GM19397 (cell line): Measurements from ENCODE around the gene KLHL3.

Experiments
- ATAC-seq: cut with Tn5 transposase; IDR thresholded peaks from one replicate; pipeline ENCODE4 v1.9.1; 2021; ENCODE audit warnings: mild to moderate bottlenecking, moderate library complexity; ENCODE audit not compliant: unreplicated experiment

The KLHL3 gene

GRCh38 chr5:137712139-137712667 is 23.7 kb downstream of the KLHL3 start:
- ATAC-seq, result no peak

GRCh38 chr5:137710086-137710485 is 25.8 kb downstream of the KLHL3 start:
- ATAC-seq, result no peak

DNA sequence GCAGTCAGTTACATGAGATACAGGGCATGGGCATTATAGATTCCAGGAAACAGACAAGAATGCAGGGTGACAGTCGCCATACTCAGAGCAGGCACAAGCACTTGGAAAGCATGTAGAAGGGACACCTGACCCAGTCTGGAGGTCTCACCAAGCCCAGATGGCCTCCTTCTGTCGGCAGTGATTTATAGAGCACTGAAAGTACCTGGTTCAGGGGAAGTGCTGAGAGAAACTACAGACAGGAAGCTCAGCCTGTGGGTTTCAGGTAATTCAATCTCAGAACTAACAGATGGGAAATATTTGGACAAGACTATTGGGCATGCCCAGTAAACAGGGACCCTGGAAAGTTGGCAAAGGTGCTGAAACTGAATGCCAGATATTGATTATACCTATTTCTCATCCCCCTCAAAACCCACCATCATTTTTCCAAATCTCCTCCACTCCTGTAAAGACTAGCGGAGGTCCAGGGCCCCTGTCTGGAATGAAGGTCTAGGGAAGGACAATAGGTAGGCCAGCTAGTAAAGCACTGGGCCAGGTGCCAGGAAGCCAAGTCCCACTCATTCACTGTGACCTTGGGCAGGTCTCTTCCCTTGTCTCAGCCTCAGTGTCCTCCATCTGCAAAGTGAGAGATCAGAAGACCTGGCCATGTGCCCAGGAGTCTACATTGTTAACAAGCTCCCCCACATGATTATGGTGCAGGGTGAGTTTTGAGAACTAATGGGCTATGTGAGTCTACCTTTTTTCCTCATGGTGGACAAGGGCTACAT is 26.9 kb downstream of the KLHL3 start:
- no peak for ATAC-seq

DNA sequence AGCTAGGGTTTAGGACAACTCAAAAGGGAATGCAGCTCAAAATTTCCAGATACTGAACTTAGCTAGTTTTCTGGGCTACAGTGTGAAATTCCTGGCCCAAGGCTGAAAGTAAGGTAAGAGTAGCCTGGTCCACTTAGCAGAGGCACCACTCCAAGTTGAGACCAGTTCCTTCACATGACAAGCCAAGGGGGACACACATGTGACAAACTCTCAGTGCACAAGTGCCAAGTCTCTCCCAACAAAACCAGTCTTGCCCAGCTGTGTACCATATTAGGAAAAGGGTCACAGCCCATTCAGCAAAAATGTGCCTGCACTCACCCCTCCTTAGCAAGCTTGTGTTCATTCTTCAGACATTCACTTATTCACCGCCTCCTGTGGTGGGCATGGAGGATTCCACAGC is 27.8 kb downstream of the KLHL3 start:
- no peak for ATAC-seq

- ATAC-seq, result no peak
Measured at GRCh38 chr5:137706841-137707240, 29.0 kb downstream of the KLHL3 start.

DNA sequence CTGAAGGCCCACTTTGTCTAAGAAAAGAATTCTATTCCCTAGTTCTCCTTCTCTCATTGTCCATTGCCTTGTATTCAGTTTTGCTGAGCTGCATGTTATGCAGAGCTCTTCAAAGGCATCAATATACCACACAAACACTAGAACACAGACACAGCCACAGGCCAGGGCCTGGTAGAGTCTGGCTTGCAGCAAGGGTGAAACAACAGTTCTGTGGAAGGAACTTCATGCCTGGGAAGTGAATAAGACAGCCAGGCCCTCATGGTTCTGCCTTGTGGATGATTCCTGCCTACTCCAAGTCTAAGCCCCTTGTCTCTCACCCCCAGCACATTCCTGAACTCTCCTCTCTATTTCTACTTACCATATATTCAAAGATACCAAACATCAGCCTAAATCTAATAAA is 30.8 kb downstream of the KLHL3 start:
- no peak for ATAC-seq

- ATAC-seq, result no peak
Measured at GRCh38 chr5:137703565-137703964, 32.3 kb downstream of the KLHL3 start.

DNA sequence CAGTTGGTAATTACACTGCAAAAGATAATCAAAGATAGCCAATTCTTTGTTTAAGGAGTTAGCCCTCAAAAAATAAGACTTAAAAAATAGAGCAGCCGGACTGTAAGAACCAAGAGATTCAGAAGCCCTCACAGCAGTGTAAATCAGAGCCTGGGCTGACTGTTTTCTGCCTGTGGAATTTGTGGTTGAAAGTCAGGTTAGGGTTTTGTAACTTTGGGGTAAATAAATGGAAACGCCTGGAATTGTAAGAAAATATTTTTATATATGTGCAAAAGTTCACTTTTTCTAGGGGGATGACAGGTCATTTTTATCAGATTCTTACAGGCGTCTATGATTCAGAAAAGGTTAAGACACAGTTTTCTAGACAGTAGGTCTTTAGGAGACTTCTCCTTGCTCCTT is 35.6 kb downstream of the KLHL3 start:
- no peak for ATAC-seq

DNA sequence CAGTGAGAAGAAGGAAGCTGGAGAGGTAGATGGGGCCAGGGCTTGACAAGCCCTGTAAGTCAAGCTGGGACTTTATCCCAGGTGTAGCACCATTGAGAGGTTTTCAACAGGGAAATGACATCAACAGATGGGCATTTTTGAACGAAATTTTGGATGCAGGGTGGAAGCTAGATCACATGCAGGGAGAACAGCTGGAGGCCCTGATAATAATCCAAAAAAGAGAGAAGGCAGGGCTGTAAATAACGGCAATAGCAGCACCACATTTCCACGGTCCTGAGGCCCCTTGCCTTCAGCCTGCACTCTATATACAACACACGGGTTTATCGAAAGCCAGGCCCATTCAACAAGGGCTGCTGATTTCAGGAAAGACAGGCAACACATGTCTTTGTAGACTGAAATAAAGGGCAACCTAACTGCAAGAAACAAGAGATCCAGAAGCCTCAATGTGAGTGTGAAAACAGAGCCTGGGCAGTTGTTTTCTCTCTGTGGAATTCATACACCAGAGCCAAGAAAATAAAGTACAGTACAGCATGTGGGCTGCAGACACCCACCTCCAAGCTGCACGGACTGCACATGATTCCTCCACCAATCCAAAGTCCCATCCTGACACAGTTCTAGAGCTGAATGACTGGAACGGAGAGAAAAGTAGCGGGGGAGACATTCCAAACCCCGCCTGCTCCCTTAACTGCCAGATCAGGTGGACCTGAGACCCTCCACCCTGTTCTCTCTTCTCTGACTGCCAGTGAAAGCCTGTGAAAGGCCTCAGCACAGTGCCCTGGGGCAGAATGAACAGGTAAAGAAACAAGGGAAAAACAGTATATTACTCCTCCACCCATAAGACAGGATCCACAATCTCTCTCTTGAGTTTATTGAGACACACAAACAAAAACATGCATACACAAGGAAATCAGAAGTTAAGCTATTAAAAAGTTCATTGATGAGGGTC is 36.3 kb downstream of the KLHL3 start:
- no peak for ATAC-seq

DNA sequence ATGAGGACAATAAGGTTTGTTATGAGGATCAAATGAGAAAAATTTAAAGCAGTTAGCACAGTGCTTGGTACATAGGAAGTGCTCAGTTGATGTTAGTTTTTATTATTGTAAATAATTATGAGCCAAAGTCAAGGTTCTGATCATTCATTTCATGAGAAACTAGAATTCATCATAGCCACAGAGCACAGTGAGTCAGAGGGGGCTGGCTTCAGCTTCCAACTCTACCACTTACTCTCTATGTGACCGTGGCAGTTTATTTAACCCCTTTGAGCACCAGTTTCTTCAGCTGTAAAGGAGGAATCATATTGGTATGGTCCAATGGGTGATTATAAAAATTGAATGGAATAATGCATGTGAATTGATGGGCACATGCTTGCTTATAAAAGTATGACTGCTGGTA is 39.4 kb downstream of the KLHL3 start:
- no peak for ATAC-seq

DNA sequence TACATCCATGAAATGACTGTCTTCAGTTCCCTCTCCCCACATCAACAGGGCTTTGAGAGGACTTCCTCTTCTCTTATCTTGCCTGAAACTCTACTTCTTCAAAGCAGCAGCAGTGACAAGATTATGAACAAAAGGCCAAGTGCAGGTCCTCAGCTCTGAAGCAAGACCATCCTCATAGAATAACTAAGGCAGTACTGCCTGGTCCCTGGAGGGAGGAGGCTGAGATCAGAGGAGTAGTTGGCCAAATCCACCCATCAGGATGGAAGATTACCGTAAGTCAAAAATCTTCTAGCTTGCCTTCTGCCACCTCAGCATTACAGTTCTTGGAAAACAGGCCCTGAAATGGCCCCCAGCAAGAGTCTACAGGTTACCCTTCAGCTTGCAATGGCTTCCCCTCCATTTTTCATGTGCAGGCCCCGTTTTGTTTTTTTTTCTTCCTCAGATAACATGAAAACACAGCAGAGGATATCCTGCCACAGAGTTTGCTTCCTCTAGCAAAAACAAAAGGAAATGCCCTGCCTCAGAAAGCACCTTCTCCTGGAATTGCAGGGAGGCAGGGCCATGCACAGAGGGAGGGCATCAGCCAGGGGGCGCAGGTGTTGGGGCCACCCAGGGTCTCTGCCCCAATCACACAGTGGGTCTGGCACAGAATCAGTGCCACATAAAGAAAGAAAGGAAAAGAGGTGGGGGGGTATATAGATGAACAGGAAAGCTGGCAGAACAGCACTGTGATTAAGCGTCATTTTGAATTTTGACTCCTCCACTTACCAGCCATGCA is 40.0 kb downstream of the KLHL3 start:
- ATAC-seq, result no peak

GRCh38 chr5:137693951-137694721 is 41.8 kb downstream of the KLHL3 start:
- ATAC-seq, result no peak

GRCh38 chr5:137693307-137693950 is 42.5 kb downstream of the KLHL3 start:
- ATAC-seq, result no peak

DNA sequence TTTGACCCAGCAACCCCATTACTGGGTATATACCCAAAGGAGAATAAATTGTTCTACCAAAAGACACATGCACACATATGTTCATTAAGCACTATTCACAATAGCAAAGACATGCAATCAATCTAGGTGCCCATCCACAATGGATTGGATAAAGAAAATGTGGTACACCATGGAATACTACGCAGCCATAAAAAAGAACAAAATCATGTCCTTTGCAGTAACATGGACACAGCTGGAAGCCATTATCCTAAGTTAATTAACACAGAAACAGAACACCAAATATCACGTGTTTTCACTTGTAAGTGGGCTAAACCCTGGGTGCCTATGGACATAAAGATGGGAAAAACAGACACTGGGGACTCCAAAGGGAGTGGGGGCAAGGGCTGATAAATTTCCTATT is 46.6 kb downstream of the KLHL3 start:
- no peak for ATAC-seq

DNA sequence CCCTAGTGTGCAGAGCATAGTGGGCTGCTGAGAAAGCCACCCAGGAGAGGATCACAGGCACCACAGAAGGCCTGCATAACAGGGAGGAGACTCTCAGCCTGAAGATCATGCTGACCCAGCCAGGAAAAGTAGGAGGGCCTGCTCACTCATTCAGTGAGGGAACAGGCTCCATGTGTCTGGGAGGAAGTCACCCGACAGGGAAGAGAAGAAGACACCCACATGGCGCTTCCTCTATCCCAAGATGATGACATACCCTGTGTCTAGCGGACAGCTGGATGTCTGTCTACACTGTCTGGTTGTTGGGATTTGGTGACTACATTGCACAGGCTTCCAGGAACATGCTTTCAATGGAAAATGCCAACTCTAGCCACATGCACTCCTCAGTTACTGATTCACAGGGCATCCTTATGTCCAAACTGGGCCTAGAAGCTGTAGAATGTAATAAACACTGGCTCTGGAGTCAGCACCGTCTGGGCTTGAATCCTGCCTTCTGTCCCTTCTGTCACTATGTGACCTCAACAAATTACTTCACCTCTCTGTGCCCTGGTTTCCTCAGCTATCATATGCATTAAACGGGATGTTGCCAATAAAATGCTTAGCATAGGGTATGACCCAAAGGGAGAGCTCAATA is 47.6 kb downstream of the KLHL3 start:
- ATAC-seq, result no peak

- no peak for ATAC-seq
Measured at GRCh38 chr5:137684761-137685160, 51.1 kb downstream of the KLHL3 start.

- ATAC-seq, result no peak
Measured at GRCh38 chr5:137681191-137681590, 54.7 kb downstream of the KLHL3 start.

DNA sequence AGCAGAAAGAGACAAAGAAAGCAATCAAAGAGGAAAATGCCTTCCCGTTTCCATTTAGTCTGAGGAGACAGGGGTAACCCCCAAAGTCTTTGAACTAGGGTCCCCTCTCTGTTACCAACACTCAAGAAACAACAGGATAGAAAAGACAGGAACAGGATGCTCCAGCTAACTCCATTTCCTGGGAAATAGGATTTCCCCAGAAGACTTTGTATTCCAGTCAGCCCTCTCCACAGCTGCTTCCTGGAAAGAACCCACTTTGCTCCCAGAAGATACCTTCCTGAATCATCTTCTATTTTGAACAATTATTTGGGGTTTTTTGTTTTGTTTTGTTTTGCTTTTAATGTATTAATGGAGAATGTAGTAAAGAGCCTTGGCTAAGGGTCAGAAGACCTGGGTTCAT is 56.0 kb downstream of the KLHL3 start:
- ATAC-seq, result no peak

DNA sequence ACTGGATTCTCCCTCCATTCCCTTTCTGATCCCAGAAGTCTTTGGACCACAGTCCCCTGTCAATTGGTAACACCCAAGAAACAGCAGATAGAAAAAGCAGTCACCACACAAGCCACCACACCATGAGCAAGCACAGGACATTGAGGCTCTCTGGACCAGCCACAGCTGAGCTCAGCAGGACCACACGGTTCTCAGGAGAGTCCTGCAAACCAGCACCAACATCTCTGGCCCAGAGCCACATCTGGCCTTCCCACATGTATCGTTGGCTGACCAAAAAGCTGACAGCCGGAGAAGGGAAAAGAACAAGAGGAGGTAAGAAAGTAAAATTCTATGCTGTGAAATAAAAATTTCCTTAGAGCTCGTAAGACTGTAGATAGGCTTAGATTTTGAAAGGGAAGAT is 56.7 kb downstream of the KLHL3 start:
- no peak for ATAC-seq
